ENCODE results near the gene HCN4.
A peak's percentile ranks its signal among the peaks of the same experiment; 100 is the strongest.

Gene HCN4

GRCh38 chr15:73320619-73321180 is 48.1 kb downstream of the HCN4 start:
- Histone ChIP-seq H3K4me1 (no peaks in the 10 kb centered on the region), H3K4me3 (ENCODE audit: low read depth, low read length) (no peak overlapping the region)
- TF ChIP-seq CTCF (IDR thresholded peaks at IDR 0.05; ENCODE audit: low read depth, low read length): no peak

GRCh38 chr15:73319460-73320245 is 49.1 kb downstream of the HCN4 start:
- Histone ChIP-seq H3K27me3 (peaks cover 11% of the 10 kb centered on the region; the same call in 1 of the 2 replicates), H3K4me3 (ENCODE audit: low read depth, low read length) (no peak overlapping the region), H3K36me3 (no peaks in the 10 kb centered on the region), H3K9me3 (no peaks in the 10 kb centered on the region), H3K4me1 (no peaks in the 10 kb centered on the region)
- DNase-seq: no peak
- no peak for TF ChIP-seq CTCF (IDR thresholded peaks at IDR 0.05; ENCODE audit: low read depth, low read length)

More at GRCh38 chr15:73320619-73321180, 48.1 kb downstream of the HCN4 start:
- Histone ChIP-seq H3K27me3 (peaks cover 8% of the 10 kb centered on the region; the same call in 1 of the 2 replicates), H3K9me3 (no peaks in the 10 kb centered on the region), H3K36me3 (no peaks in the 10 kb centered on the region)
- no peak for DNase-seq

- no peak for TF ChIP-seq CTCF (IDR thresholded peaks at IDR 0.05; ENCODE audit: low read depth, low read length)
Observed at GRCh38 chr15:73318463-73319351, 50.1 kb downstream of the HCN4 start.

GRCh38 chr15:73317651-73318462 is 50.9 kb downstream of the HCN4 start:
- DNase-seq: no peak
- Histone ChIP-seq H3K27me3 (peaks cover 11% of the 10 kb centered on the region; the same call in 1 of the 2 replicates), H3K36me3 (no peaks in the 10 kb centered on the region), H3K4me3 (ENCODE audit: low read depth, low read length) (no peak overlapping the region), H3K9me3 (no peaks in the 10 kb centered on the region), H3K4me1 (no peaks in the 10 kb centered on the region)
- TF ChIP-seq CTCF (IDR thresholded peaks at IDR 0.05; ENCODE audit: low read depth, low read length): no peak

More at GRCh38 chr15:73318463-73319351, 50.1 kb downstream of the HCN4 start:
- H3K4me1 ChIP-seq: no peaks in the 10 kb centered on the region
- H3K9me3 ChIP-seq: no peaks in the 10 kb centered on the region
- no peaks in the 10 kb centered on the region for H3K36me3 ChIP-seq
- peak; percentile 55 for DNase-seq
- no peak overlapping the region for H3K4me3 ChIP-seq (ENCODE audit: low read depth, low read length)
- H3K27me3 ChIP-seq: peaks cover 11% of the 10 kb centered on the region; the same call in 1 of the 2 replicates

- H3K36me3 ChIP-seq: no peaks in the 10 kb centered on the region
- H3K27me3 ChIP-seq: peaks cover 10% of the 10 kb centered on the region; the same call in 1 of the 2 replicates
- H3K9me3 ChIP-seq: no peaks in the 10 kb centered on the region
- no peaks in the 10 kb centered on the region for H3K4me1 ChIP-seq
- TF ChIP-seq CTCF (IDR thresholded peaks at IDR 0.05; ENCODE audit: low read depth, low read length): no peak
- no peak for DNase-seq
- no peak overlapping the region for H3K4me3 ChIP-seq (ENCODE audit: low read depth, low read length)
Observed at GRCh38 chr15:73313861-73314260, 54.9 kb downstream of the HCN4 start.
